GM19023 (cell line): ENCODE measurements around the gene ICA1L.
"Not testable (repeated sequence)": the region's sequence is repeated elsewhere in the genome, so short reads cannot be mapped to it uniquely, and the experiment has no call there.

Experiments used
- ATAC-seq: cut with Tn5 transposase; IDR thresholded peaks from one replicate; pipeline ENCODE4 v1.9.1; 2021; ENCODE audit warnings: mild to moderate bottlenecking, moderate library complexity; ENCODE audit not compliant: unreplicated experiment

ICA1L gene

DNA sequence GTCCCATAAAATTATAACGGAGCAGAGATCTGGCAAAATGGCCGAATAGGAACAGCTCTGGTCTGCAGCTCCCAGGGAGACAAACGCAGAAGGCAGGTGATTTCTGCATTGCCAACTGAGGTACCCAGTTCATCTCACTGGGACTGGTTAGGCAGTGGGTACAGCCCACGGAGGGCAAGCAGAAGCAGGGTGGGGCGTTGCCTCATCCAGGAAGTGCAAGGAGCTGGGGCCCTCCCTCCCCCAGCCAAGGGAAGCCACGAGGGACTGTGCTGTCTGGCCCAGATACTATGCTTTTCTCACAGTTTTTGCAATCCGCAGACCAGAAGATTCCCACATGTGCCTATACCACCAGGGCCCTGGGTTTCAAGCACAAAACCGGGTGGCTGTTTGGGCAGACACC lies 22.8 kb downstream of the ICA1L start:
- no peak for ATAC-seq

DNA sequence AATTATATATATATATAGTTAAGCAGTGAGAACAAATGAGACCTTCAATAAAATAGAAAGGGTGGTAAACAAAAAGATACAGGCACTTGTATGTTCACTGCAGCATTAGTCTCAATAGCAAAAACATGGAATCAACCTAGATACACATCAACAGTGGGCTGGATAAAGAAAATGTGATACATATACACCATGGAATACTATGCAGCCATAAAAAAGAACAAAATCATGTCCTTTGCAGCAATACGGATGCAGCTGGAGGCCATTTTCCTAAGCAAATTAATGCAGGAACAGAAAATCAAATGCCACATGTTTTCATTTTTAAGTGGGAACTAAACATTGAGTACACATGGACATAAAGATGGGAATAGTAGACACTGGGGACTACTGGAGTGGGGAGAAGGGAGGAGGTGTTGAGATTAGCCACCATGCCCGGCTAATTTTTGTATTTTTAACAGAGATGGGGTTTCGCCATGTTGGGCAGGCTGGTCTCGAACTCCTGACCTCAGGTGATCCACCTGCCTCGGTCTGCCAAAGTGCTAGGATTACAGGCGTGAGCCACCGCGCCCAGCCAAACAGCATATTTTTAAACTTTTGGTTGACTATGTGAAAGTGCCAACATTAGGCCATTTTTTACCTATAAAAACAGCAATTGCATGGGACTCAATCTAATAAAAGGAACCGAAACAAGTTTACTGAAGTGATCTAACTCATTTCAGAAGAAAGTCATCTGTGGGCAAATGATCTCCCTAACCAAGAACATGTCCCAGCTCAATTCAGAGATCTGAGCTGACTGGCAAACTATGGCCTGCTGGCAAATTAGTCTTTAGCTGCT lies 23.7 kb downstream of the ICA1L start:
- no peak for ATAC-seq

DNA sequence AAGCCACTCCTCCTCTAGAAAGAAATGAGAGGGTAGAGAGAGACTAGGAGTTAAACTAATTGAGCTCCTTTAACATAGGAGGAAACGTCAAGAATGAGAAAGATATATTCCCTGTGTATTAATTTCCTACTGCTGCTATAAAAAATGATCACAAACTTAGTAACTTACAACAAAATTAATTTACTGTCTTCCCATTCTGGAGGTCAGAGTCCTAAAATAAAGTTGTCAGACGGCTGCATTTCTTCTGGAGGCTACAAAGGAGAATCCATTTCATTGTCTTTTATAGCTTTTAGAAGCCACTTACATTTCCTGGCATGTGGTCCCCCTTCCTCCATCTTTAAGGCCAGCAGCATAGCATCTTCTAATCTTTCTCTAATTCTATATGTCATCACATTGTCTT lies 26.9 kb downstream of the ICA1L start:
- no peak for ATAC-seq

DNA sequence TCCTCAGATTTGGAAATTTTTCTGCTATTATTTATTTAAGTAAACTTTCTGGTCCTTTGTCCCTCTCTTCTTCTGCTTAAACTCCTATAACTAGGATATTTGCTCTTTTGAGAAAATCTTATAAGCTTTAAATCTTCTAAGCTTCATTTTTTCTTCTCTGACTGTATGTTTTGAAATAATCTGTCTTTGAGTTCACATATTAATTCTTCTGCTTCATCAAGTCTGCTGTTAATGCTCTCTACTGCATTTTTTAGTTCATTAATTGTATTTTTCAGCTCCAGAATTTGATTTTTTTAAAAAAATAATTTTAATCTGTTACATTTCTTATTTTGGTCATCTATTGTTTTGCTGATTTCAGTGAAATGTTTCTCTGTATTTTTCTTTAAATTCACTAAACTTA lies 28.9 kb downstream of the ICA1L start:
- ATAC-seq = no peak

DNA sequence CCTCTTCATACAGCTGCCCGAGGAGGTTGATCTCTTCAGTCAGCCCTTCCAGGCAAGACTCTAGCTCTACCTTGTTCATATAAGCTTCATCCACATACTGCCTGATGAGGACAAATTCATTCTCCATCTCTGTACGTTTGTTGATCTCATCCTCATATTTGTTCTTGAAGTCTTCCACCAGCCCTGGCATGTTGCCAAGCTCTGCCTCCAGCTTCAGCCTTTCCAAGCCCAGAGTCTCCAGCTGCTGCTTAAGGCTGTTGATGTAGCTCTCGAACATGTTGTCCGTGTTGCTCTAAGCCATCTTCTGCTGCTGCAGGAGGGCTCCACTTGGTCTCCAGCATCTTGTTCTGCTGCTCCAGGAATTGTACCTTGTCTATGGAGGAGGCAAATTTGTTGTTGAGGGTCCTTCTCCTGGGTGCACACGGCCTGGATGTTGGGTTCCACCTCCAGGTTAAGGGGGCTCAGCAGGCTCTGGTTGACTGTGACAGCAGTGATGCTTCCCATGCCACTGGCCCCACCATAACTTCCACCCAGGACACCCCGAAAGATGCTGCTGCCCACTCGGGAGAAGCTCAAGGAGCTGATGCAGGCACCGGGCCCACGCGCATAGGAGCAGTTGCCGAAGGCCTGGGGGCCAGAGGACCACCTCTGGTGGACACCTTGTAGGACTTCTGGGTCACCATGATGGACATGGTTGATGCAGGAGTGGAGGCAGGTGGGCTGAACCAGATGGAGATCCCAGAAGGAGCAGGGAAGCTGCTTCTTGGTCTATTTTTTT lies 30.3 kb downstream of the ICA1L start:
- ATAC-seq = no peak

DNA sequence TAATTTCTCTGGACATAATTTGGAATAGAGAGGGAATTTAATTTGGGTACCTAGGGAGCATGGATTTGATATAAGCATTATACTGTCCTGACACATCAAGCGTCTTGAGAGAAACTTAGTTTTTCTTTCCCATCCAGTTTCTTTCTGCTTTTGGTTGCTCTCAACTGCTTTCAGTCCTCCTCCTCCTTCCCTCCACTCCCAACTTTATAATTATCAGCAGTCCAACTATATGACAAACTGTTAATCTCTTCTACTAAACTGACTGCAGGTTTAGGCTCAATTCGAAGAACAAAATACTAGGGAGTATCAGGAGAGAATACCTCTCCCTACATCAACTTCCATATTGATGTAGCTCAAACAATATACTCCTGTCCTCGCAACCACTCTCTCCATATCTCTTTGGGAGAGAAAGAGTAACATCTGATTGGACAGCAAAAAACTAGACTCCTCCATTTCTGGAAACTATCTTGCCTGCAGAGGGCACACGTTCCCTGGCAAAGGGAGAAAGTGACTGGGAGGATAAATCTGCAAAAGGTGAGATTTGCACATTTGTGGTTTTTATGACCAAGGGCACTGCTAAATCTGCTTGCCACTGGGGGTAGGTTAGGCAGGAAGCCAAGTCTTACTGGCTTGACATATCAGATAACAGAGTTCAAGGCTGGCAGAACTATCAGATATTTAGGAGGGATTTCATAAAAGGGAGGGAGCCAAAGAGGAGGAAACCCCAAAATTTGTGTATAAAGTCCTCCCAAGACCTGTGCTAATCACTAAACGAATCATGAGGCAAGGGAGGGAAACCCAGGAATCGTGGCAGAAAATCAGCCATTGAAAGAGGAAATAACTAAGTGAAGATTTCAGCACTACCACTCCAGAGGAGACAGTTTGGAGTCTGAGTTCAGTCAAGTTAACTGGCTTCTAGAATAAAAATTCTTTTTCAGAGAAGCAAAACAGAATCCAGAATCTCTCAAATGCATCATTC lies 40.0 kb downstream of the ICA1L start:
- no peak for ATAC-seq

DNA sequence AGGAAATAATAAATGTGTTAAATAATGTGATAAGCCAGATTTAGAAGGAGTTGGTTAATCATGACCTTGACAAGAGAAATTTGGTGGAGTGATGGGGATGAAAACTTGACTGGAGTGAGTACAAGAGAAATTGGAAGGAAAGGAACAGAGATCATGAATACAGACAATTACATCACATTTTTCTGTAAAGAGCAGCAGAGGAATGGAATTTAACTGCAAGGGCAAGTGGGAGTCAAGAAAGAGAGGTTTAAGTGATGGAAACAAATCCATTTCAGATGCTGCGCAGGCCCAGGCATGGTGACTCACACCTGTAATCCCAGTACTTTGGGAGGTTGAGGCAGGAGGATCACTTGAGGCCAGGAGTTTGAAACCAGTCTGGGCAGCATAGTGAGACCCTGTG lies 46.7 kb downstream of the ICA1L start:
- ATAC-seq = no peak

DNA sequence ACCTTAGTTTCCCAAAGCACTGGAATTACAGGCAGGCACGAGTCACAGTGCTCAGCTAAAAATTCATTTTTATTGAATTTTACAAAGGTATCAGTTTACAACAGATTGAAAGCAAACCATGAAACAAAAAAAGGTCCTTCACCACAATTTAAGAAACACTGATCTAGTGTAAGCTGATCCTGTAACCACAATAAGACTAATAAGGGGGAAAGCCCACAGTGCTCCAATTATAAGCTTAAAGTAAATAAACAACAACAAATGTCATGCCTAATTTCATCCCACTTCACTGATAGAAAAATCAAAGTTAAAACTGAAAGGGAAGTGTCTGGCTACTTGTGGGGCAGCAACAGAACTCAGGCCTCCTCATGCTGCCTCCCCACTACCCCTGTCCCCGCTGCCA lies 49.2 kb downstream of the ICA1L start:
- no peak for ATAC-seq

DNA sequence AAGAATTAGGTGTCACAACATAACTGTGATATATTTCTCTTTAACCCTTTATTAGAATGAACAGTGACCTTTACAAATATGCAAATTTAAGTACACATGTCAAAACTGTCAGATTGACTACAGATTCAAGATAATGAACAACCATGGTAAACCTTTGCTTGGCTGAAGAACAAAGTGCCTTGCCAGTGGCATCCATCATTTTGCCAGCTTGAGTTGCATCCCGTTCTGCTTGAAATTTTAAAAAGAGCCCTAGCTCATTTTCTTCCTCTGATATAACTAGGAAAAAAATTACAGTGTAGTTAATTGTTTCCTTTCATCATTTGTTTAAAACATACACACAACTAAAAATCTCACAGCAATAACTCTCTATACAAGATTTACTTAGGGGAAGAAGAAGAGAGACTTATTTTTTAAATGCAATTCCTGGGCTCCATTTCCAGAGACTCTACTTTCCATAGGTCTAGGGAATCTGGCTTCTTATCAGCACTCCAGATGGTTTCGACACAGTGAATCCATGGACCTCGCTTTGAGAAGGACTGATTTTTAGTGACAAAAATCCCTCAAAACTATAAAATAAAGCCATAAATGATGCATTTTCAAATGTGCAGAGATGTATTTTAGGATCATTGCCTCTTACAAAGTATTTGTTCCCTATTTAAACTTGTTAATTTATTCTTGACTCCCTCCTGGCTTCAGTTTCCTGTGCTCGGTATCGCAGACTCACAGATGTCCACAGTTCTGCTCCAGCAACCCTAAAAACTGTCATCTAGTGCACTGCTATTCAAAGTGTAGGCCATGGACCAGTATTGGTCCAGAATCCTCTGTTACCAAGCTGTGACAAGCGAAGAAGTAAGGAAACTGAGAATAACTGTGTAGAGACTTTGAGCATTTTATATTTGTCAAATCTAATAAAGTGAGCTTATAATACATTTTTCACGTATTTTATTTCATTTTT lies 50.1 kb downstream of the ICA1L start:
- no peak for ATAC-seq

GRCh38 chr2:202818321-202818720 lies 53.2 kb downstream of the ICA1L start:
- ATAC-seq = no peak

GRCh38 chr2:202817771-202818170 lies 53.8 kb downstream of the ICA1L start:
- ATAC-seq = no peak

DNA sequence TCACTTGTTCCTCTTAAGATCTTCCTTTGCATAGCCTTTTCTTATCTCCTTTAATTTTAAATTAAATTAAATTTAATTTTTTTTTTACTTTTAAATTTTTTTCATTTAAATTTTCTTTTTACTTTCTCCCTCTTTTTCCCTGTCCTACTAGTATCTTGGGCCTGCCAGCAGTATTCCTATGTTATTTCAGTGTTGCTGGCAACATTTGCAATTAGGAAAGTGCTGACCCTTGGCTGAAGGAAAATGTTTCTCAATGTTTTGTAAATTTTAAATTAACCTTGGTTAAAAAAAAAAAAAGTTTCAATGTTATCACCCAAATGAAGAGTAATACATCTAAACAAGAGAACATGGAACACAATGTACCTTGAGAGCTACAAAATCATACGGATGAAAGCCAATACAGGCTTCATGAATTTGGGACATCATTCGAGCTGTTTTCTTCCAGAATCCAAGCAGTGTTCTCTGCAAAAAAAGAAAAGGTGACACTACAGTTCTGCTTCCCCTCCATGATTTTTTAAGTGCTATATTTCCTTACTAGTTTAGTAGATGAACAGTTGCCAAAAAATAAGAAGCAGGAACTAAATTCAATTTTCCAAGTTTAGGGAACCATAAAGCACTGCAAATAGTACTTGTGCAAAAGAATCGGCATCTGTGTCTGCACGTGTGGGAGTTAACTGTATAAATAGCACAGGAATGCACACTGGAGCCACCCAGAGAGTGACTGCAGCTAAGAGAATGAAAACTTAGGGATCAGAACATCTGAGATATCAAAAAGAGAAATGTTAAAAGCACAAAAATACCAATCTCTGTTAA lies 55.8 kb downstream of the ICA1L start:
- no peak for ATAC-seq

DNA sequence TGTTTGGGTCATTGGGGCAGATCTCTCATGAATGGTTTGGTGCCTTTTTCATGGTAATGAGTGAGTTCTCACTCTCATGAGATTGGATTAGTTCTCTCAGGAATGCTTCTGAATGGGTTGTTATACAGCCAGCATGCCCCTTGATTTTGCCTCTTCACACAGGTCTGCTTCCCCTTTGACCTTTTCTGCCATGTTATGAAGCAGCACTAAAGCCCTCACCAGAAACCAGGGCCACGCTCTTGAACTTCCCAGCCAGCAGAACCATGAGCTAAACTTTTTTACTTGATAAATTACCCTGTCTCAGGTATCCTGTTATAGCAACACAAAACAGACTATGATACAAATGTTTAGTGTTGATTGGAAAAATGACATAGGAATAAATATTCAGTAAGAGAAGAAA lies 57.3 kb downstream of the ICA1L start:
- ATAC-seq = no peak

DNA sequence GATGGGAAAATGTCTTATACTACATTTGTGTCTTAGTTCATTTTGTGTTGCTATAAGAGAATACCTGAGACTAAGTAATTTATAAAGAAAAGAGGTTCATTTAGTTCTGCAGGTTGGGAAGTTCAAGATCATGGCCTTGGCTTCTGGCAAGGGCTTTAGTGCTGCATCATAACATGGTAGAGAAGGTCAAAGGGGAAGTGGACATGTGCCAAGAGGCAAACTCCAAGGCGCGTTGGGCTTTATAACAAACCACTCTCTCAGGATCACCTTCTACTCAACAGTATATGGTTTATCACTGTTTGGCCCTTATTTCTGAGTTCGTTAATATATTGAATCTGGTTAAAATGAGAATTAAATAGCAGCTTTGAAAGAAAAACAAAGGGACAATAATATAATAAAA lies 58.2 kb downstream of the ICA1L start:
- ATAC-seq = no peak

- no peak for ATAC-seq
These were observed 62.8 kb downstream of the ICA1L start for GRCh38 chr2:202808754-202809153.

DNA sequence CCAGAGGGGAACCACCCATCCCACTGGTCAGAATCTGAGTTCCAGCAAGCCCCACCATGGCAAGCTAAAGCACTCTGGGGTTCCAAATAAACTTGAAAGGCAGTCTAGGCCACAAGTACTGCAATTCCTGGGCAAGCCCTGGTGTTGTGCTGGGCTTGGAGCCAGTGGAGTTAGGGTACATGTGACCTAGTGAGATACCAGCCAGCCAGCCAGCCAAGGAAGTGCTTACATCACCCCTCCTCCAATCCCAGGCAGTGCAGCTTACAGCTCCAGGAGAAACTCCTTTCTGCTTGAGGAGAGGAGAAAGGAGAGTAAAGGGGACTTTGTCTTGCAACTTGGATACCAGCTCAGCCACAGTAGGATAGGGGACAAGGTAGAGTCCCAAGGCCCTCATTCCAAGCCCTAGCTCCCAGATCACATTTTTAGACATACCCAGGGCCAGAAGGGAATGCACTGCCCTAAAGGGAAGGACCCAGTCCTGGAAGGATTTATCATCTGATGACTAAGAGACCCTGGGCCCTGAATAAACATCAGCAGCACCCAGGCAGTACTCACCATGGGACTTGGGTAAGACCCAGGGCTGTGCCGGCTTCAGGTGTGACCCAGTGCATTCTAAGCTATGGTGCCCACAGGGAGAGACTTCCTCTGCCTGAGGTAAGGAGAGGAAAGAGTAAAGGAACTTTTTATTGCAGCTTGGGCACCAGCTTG lies 64.0 kb downstream of the ICA1L start:
- not testable (repeated sequence) for ATAC-seq

DNA sequence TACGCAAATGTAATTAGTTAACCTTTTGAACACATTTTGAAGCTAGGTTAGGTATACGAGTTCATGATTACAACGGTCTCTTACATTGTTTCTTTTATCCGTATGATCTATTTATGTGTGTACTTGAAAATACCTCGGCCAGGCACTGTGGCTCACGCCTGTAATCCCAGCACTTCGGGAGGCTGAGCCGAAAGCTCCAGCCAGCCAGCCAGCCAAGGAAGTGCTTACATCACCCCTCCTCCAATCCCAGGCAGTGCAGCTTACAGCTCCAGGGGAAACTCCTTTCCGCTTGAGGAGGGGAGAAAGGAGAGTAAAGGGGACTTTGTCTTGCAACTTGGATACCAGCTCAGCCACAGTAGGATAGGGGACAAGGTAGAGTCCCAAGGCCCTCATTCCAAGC lies 65.7 kb downstream of the ICA1L start:
- not testable (repeated sequence) for ATAC-seq

- ATAC-seq = no peak
These were observed 73.6 kb downstream of the ICA1L start for GRCh38 chr2:202797944-202798343.

GRCh38 chr2:202790676-202791075 lies 80.9 kb downstream of the ICA1L start:
- ATAC-seq = no peak
